H7 (cell line): ENCODE results near the gene ROMO1. TPM values are rescaled to one million over a fixed set of nuclear protein-coding genes. Genes with fewer than 3 reads are reported as not detected.
"Not testable (repeated sequence)": the region's sequence is repeated elsewhere in the genome, so short reads cannot be mapped to it uniquely, and the experiment has no call there.

Experiments used
- DNase-seq: peaks from one replicate; pipeline ENCODE4 v3.0.0; 2012
- H3K27me3 ChIP-seq: 2 replicates; pipeline ENCODE4 v1.6.0; 2011; ENCODE audit warnings: mild to moderate bottlenecking, low read length; ENCODE audit not compliant: control insufficient read depth, insufficient read depth
- H3K36me3 ChIP-seq: replicated peaks from 2 replicates; pipeline ENCODE4 v1.5.1; 2011; ENCODE audit warnings: low read length; ENCODE audit not compliant: control insufficient read depth, insufficient read depth
- H3K4me3 ChIP-seq: 2 replicates; pipeline ENCODE4 v1.5.1; 2011; ENCODE audit warnings: low read depth, mild to moderate bottlenecking, control low read depth, low read length, moderate library complexity; ENCODE audit not compliant: insufficient read depth
- total RNA-seq: library from RNA; depleted of rRNA; stranded (reverse); fragments of >200 nt; shearing (Covaris generic); gene quantifications from 2 replicates; pipeline ENCODE4 v1.2.3, GENCODE V29; 2014

Gene ROMO1
- total RNA-seq, 1 experiment from 2014 or later: 279 TPM

DNA sequence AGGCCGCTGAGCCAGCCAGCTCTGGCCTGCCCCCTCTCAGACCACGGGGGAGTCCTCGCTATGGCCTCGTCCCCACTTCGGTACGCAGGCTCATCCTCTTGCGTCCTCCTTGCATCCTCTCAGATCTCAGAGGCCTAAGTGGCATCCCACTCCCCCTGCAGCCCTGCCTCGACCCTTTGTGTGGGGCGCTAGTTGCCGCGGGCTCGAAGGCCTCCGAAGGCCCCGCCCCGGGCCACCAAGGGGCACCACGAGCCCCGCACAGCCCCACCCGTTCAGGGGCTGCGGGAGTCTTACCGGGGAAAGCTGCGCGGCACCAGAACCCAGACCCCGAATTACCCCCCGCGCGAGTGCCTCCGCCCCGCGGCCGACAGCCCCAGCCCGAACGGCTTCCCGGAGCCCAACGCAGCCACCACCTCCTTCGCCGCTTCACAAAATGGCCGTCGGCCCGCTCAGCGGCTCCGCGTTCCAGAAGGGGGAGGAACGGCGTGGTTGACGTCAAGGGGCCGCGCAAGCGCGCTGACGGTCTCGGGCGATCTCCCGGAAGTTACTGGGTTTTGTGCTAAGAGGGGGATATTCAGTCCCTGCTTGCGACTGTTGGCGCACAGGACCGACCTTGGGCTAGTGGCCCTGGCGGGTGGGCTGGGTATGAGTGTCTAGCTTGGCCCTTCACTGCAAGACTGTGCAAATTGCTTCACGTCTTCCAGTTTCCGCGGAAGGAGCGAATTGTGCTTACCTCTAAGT lies 34.6 kb upstream of the ROMO1 start, which contains the start of the genes CPNE1 and RBM12:
Gene CPNE1, minus strand, starts transcription at position 435 of the 741 bp plus-strand sequence. CDS start 31,977 bp downstream, outside the sequence.
Gene RBM12, minus strand, starts transcription at position 435 of the 741 bp plus-strand sequence. CDS start 9,578 bp downstream, outside the sequence.
- DNase-seq: peak; percentile 97
- Histone ChIP-seq H3K4me3 (peak within 1 kb of the TSS; percentile 96), H3K36me3 (peaks cover 3% of the 10 kb centered on the region), H3K27me3 (no peaks in the 10 kb centered on the region)

DNA sequence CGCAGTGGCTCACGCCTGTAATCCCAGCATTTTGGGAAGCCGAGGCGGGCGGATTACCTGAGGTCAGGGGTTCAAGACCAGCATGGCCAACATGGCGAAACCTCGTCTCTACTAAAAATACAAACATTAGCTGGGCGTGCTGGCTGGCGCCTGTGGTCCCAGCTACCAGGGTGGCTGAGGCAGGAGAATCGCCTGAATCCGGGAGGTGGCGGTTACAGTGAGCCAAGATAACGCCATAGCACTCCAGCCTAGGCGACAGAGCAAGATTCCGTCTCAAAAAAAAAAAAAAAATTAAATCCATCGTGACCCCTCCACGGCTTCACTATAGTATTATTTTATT lies 33.3 kb upstream of the ROMO1 start:
- no peak overlapping the region for H3K4me3 ChIP-seq
- no peak for DNase-seq
- peaks cover 3% of the 10 kb centered on the region for H3K36me3 ChIP-seq
- H3K27me3 ChIP-seq: no peaks in the 10 kb centered on the region

- Histone ChIP-seq H3K36me3 (peaks cover 9% of the 10 kb centered on the region), H3K4me3 (no peak overlapping the region), H3K27me3 (no peaks in the 10 kb centered on the region)
- no peak for DNase-seq
Measured at GRCh38 chr20:35669221-35669620, 30.0 kb upstream of the ROMO1 start.

DNA sequence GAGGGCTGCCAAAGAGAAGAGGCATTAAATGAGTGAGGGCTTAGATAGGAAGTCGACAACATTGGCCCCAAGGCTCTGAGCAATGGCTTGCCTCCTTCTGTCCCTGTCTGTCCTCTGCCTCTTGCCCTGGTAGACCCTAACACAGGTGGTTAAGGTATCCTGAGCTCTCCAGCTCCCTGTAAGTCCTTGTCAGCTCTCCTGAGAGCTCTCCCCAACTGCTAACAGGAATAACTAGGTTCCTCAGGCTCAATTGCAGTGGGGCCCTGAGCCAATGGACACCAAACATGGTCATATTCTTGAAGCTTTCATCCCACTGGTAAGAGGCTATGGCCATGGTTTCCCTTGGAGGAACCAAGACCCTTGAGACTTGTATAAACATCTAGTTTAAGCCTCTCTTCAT lies 29.5 kb upstream of the ROMO1 start:
- no peak for DNase-seq
- Histone ChIP-seq H3K36me3 (peaks cover 13% of the 10 kb centered on the region), H3K4me3 (no peak overlapping the region)

GRCh38 chr20:35673884-35674283 lies 25.3 kb upstream of the ROMO1 start:
- no peak for DNase-seq

More for the DNA sequence above, 29.5 kb upstream of the ROMO1 start:
- H3K27me3 ChIP-seq: no peaks in the 10 kb centered on the region

GRCh38 chr20:35674921-35675320 lies 24.3 kb upstream of the ROMO1 start:
- Histone ChIP-seq H3K27me3 (no peaks in the 10 kb centered on the region), H3K36me3 (peaks cover 11% of the 10 kb centered on the region), H3K4me3 (no peak overlapping the region)
- DNase-seq: no peak

More at GRCh38 chr20:35673884-35674283, 25.3 kb upstream of the ROMO1 start:
- no peak overlapping the region for H3K4me3 ChIP-seq
- peaks cover 14% of the 10 kb centered on the region for H3K36me3 ChIP-seq
- H3K27me3 ChIP-seq: no peaks in the 10 kb centered on the region

GRCh38 chr20:35680452-35681183 lies 18.6 kb upstream of the ROMO1 start:
- DNase-seq: no peak
- H3K36me3 ChIP-seq: peaks cover 1% of the 10 kb centered on the region; the same call in 1 of the 2 replicates
- H3K4me3 ChIP-seq: no peak overlapping the region
- H3K27me3 ChIP-seq: no peaks in the 10 kb centered on the region

- H3K36me3 ChIP-seq: peaks cover 1% of the 10 kb centered on the region; the same call in 1 of the 2 replicates
Measured at GRCh38 chr20:35681960-35682359, 17.2 kb upstream of the ROMO1 start.

DNA sequence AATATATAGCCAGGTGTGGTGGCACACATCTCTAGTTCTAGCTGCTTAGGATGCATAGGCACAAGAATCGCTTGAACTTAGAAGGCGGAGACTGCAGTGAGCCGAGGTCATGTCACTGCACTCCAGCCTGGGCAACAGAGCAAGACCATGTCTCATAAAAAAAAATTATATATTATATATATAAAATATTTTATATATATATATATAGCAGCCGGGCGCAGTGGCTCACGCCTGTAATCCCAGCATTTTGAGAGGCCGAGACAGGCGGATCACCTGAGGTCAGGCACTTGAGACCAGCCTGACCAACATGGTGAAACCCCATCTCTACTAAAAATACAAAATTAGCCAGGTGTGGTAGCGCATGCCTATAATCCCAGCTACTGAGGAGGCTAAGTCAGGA lies 13.8 kb upstream of the ROMO1 start:
- DNase-seq, H3K36me3 ChIP-seq, H3K27me3 ChIP-seq, H3K4me3 ChIP-seq: not testable (repeated sequence)

More at GRCh38 chr20:35681960-35682359, 17.2 kb upstream of the ROMO1 start:
- H3K27me3 ChIP-seq: no peaks in the 10 kb centered on the region
- H3K4me3 ChIP-seq: no peak overlapping the region
- no peak for DNase-seq

DNA sequence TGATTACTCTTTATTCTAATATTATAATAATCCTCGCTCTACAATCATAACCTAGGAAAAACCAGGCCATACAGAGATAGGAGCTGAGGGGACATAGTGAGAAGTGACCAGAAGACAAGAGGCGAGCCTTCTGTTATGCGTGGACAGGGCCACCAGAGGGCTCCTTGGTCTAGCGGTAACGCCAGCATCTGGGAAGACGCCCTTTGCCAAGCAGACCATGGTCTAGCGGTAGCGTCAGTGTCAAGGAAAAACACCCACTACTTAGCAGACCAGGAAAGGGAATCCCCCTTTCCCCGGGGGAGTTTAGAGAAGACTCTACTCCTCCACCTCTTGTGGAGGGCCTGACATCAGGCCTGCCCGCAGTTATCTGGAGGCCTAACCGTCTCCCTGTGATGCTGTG lies 12.3 kb upstream of the ROMO1 start:
- H3K36me3 ChIP-seq, H3K4me3 ChIP-seq, DNase-seq, H3K27me3 ChIP-seq: not testable (repeated sequence)

GRCh38 chr20:35690265-35690664 lies 8.9 kb upstream of the ROMO1 start:
- Histone ChIP-seq H3K36me3 (peaks cover 9% of the 10 kb centered on the region), H3K27me3 (no peaks in the 10 kb centered on the region), H3K4me3 (no peak overlapping the region)
- no peak for DNase-seq

DNA sequence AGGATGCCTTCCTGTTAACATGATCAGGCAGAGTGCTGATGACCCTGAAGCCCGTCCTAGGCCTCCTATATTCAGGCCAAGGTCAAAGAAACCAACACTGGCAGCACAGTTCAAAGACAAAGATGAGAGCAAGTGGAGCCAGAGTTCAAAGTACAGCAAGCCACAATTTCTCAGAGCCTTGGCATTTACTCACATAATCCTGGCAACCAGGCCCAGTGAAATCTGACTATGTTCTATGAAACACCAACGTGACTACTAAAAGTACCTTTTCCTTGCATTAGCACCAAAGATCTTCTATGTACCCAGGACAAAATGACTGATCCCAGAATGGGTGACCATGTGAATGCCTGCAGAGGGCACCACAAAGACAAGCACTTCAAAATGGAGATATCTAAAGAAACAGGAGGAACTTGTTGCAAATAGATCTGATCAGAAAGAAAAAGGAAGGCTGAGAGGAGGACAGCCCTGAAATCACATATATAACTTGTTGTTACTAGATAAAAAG lies 3.9 kb upstream of the ROMO1 start:
- Histone ChIP-seq H3K27me3 (no peaks in the 10 kb centered on the region), H3K4me3 (no peak overlapping the region), H3K36me3 (peaks cover 6% of the 10 kb centered on the region)
- no peak for DNase-seq

DNA sequence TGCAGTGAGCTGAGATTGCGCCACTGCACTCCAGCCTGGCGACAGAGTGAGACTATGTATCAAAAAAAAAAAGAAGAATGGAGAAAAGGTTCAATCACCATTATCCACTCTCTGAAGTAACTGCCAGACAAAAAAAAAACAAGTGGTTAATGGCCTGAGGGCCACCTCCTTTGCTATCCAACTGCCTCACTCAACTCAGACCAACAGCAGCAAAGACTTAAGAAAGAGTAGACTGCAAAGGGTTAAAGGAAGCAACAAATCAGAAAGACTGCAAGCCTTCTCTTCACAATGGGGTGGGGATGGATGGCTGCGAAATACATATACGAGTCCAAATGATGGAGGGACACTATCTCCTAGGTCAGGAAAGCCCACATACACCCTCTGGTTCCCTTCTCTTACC lies 3.2 kb upstream of the ROMO1 start:
- Histone ChIP-seq H3K4me3 (no peak overlapping the region), H3K27me3 (no peaks in the 10 kb centered on the region), H3K36me3 (peaks cover 6% of the 10 kb centered on the region)
- DNase-seq: no peak

GRCh38 chr20:35697696-35698297 lies 1.4 kb upstream of the ROMO1 start:
- Histone ChIP-seq H3K36me3 (peaks cover 6% of the 10 kb centered on the region), H3K27me3 (no peaks in the 10 kb centered on the region), H3K4me3 (no peak overlapping the region)
- DNase-seq: no peak
